ENCODE results near the gene SCAF8.

DNA sequence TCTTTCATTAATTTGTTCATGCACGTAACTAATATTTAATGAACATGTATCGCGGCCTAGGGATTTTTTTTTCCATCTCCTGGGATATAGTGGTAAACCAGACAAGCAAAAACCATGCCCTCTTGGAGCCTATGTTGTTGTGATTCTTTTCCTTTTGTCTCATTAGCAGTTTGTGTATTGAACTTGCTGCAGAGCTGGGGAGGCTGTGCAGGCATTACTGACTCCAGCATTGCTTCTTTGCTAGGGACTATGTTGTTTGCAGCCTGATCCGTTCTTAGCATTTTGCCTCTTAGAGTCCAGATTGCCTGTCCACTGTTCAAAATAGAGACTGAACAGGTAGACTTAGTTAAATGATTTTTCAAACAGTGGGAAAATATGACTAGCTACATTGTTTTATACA lies 9.7 kb downstream of the SCAF8 start:
- TF ChIP-seq SMARCB1 (IDR thresholded peaks at IDR 0.05; ENCODE audit: insufficient read length, low read depth), result no peak
- TF ChIP-seq TCF3 (CRISPR knock-in tag; IDR thresholded peaks at IDR 0.05), result no peak
- TF ChIP-seq, protein P1, sequence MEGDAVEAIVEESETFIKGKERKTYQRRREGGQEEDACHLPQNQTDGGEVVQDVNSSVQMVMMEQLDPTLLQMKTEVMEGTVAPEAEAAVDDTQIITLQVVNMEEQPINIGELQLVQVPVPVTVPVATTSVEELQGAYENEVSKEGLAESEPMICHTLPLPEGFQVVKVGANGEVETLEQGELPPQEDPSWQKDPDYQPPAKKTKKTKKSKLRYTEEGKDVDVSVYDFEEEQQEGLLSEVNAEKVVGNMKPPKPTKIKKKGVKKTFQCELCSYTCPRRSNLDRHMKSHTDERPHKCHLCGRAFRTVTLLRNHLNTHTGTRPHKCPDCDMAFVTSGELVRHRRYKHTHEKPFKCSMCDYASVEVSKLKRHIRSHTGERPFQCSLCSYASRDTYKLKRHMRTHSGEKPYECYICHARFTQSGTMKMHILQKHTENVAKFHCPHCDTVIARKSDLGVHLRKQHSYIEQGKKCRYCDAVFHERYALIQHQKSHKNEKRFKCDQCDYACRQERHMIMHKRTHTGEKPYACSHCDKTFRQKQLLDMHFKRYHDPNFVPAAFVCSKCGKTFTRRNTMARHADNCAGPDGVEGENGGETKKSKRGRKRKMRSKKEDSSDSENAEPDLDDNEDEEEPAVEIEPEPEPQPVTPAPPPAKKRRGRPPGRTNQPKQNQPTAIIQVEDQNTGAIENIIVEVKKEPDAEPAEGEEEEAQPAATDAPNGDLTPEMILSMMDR (IDR thresholded peaks at IDR 0.05 in 2 of 3, conservative IDR thresholded peaks at IDR 0.05 in 1 of 3; ENCODE audit: insufficient read depth in 2 of 3, low read depth in 1 of 3, low read length in 3 of 3), result no peak
- TF ChIP-seq POLR2A (conservative IDR thresholded peaks at IDR 0.05), result no peak
- no peak for TF ChIP-seq FOXM1 (IDR thresholded peaks at IDR 0.05; ENCODE audit: low read depth)
- no peak for TF ChIP-seq FOXM1 (CRISPR knock-in tag; IDR thresholded peaks at IDR 0.05; ENCODE audit: low read depth)
- TF ChIP-seq EP300 (IDR thresholded peaks at IDR 0.05; ENCODE audit: low read length), result no peak
- no peak for TF ChIP-seq ZBTB7A (IDR thresholded peaks at IDR 0.05; ENCODE audit: borderline replicate concordance, control insufficient read depth, low read depth, low read length)
- TF ChIP-seq, protein P2, sequence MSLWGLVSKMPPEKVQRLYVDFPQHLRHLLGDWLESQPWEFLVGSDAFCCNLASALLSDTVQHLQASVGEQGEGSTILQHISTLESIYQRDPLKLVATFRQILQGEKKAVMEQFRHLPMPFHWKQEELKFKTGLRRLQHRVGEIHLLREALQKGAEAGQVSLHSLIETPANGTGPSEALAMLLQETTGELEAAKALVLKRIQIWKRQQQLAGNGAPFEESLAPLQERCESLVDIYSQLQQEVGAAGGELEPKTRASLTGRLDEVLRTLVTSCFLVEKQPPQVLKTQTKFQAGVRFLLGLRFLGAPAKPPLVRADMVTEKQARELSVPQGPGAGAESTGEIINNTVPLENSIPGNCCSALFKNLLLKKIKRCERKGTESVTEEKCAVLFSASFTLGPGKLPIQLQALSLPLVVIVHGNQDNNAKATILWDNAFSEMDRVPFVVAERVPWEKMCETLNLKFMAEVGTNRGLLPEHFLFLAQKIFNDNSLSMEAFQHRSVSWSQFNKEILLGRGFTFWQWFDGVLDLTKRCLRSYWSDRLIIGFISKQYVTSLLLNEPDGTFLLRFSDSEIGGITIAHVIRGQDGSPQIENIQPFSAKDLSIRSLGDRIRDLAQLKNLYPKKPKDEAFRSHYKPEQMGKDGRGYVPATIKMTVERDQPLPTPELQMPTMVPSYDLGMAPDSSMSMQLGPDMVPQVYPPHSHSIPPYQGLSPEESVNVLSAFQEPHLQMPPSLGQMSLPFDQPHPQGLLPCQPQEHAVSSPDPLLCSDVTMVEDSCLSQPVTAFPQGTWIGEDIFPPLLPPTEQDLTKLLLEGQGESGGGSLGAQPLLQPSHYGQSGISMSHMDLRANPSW (CRISPR knock-in tag; IDR thresholded peaks at IDR 0.05), result no peak
- no peak for TF ChIP-seq SP2 (IDR thresholded peaks at IDR 0.05; ENCODE audit: extremely low read depth, low read depth, low read length, poor library complexity, severe bottlenecking)
- TF ChIP-seq ILK (tag; IDR thresholded peaks at IDR 0.05; ENCODE audit: borderline replicate concordance, low read depth), result no peak

Data from K562 (cell line).